ENCODE results near the gene AFDN. TPM values are rescaled to one million over a fixed set of nuclear protein-coding genes. Genes with fewer than 3 reads are reported as not detected.

AFDN gene
- total RNA-seq, 1 experiment from 2014 or later = 226 TPM

GRCh38 chr6:167795321-167795811 is 31.3 kb upstream of the AFDN start:
- BruUV-seq (replicated peaks) = no TSS peak
- H3K27me3 Mint-ChIP-seq (ENCODE audit: unreplicated experiment) = no peaks in the 10 kb centered on the region

DNA sequence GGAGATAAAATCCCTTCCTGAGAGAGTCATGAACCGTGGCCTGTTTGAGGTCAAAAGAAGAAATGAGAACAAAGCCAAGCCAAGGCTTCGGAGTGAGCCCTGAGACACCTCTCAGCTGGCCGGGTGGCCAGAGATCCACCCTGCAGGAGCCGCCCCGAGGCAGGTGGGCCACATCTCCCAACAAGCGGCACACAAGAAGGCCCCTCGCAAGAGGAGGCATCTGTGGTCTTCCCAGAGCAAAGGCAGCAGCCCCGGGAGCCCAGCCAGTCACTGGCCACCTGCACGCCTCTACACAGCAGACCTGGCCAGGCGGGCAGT is 30.9 kb upstream of the AFDN start:
- BruUV-seq (replicated peaks) = no TSS peak
- Mint-ChIP-seq H3K27ac (ENCODE audit: unreplicated experiment) (no peak overlapping the region), H3K9me3 (ENCODE audit: low read depth, unreplicated experiment) (no peaks in the 10 kb centered on the region), H3K36me3 (ENCODE audit: insufficient read depth, unreplicated experiment) (peaks cover 15% of the 10 kb centered on the region), H3K4me1 (ENCODE audit: low read depth, unreplicated experiment) (peaks cover 31% of the 10 kb centered on the region), H3K27me3 (ENCODE audit: unreplicated experiment) (no peaks in the 10 kb centered on the region), H3K4me3 (ENCODE audit: low read depth, unreplicated experiment) (peak overlapping the region; percentile 64)
- no peak for DNase-seq
- intact Hi-C loops (cut with micrococcal nuclease; ENCODE audit: unreplicated experiment) = no loop called here
- CTCF ChIA-PET = interaction anchor here (1.1 kb wide), 1 partner anchor 45 kb away, joined by 4 read pairs; no protein-coding TSS in a partner anchor
- TF ChIP-seq CTCF (IDR thresholded peaks at IDR 0.05; ENCODE audit: unreplicated experiment) = no peak

More at GRCh38 chr6:167795321-167795811, 31.3 kb upstream of the AFDN start:
- no peak for DNase-seq
- peaks cover 31% of the 10 kb centered on the region for H3K4me1 Mint-ChIP-seq (ENCODE audit: low read depth, unreplicated experiment)
- H3K9me3 Mint-ChIP-seq (ENCODE audit: low read depth, unreplicated experiment) = no peaks in the 10 kb centered on the region
- H3K4me3 Mint-ChIP-seq (ENCODE audit: low read depth, unreplicated experiment) = peak overlapping the region; percentile 64
- no peak overlapping the region for H3K27ac Mint-ChIP-seq (ENCODE audit: unreplicated experiment)
- peaks cover 15% of the 10 kb centered on the region for H3K36me3 Mint-ChIP-seq (ENCODE audit: insufficient read depth, unreplicated experiment)
- CTCF ChIA-PET = interaction anchor here (0.6 kb wide), 1 partner anchor 246 kb away, joined by 11 read pairs; no protein-coding TSS in a partner anchor
- TF ChIP-seq CTCF (IDR thresholded peaks at IDR 0.05; ENCODE audit: unreplicated experiment) = no peak
- intact Hi-C loops (cut with micrococcal nuclease; ENCODE audit: unreplicated experiment) = no loop called here

DNA sequence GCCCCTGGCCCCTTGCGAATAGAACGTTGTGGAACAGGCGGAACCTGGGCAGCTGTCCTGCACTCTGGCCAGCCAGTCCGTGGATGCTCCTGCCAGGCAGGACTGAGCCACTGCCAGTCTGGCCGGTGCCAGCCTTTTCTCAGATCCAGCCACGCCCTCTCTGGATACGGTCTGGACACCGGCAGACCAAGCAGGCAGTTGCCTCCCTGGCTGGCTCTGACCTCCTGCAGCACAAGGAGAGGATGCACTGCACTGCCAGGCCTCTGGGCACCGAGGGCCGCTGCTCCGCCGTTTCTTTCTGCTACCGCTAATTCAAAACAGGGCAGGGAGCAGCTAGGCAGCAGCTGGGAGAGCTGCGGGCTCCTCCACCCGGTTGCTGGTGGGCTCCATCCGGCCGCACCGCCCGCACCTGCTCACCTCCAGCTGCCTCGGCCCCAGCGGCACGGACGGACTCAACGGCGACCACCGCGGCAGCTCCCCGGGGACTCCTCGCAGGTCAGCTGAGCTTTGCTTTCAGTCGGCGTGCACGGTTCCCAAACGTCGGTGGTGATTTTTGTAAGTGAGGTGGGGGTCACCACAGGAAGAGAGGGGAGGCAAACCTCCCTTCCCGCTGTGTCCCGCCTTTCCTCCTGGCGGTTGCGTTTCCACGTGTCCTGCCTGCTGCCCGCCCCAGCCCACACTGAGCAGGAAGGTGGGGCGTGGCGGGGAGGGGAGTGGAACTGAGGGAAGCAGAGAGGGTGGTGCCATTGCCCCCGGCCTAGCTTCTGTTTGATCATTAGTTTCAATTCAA is 30.3 kb upstream of the AFDN start:
- H3K4me3 Mint-ChIP-seq (ENCODE audit: low read depth, unreplicated experiment) = peak overlapping the region; percentile 64
- no peaks in the 10 kb centered on the region for H3K27me3 Mint-ChIP-seq (ENCODE audit: unreplicated experiment)
- no TSS peak for BruUV-seq (replicated peaks)
- peak; percentile 53 for DNase-seq
- peaks cover 26% of the 10 kb centered on the region for H3K4me1 Mint-ChIP-seq (ENCODE audit: low read depth, unreplicated experiment)
- peaks cover 15% of the 10 kb centered on the region for H3K36me3 Mint-ChIP-seq (ENCODE audit: insufficient read depth, unreplicated experiment)
- no peaks in the 10 kb centered on the region for H3K9me3 Mint-ChIP-seq (ENCODE audit: low read depth, unreplicated experiment)
- CTCF ChIA-PET = interaction anchor here (1.1 to 1.2 kb wide), 2 partner anchors 21 to 45 kb away, joined by 4 to 5 read pairs; no protein-coding TSS in a partner anchor
- intact Hi-C loops (cut with micrococcal nuclease; ENCODE audit: unreplicated experiment) = no loop called here
- no peak for TF ChIP-seq CTCF (IDR thresholded peaks at IDR 0.05; ENCODE audit: unreplicated experiment)
- H3K27ac Mint-ChIP-seq (ENCODE audit: unreplicated experiment) = no peak overlapping the region

DNA sequence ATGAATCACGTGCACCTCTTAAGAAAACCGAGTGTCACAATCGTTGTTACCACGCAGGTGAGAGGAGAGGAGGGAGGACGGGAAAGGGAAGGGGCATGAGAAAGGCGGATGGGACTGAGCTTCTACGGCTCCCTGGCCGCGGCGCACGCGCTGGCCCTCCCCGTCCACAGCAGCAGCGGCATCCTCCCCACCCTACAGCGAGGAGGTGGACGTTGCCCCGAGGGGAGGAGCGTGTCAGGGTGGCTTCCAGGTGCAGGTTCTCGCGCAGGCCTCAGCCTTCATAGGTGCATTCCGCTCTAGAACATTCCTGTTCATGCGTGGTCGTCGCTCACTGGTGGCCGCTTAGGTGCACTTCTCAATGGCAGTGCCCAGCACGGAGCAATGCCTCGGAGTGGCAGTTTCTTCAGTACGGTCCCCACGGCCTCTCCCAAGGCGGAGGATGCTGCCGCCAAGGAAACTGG is 29.7 kb upstream of the AFDN start:
- CTCF ChIA-PET = interaction anchor here (1.1 to 1.2 kb wide), 2 partner anchors 21 to 46 kb away, joined by 4 to 5 read pairs; no protein-coding TSS in a partner anchor
- Mint-ChIP-seq H3K4me1 (ENCODE audit: low read depth, unreplicated experiment) (peaks cover 19% of the 10 kb centered on the region), H3K9me3 (ENCODE audit: low read depth, unreplicated experiment) (no peaks in the 10 kb centered on the region), H3K4me3 (ENCODE audit: low read depth, unreplicated experiment) (peak overlapping the region; percentile 64), H3K27ac (ENCODE audit: unreplicated experiment) (no peak overlapping the region), H3K36me3 (ENCODE audit: insufficient read depth, unreplicated experiment) (peaks cover 15% of the 10 kb centered on the region), H3K27me3 (ENCODE audit: unreplicated experiment) (no peaks in the 10 kb centered on the region)
- intact Hi-C loops (cut with micrococcal nuclease; ENCODE audit: unreplicated experiment) = no loop called here
- DNase-seq = no peak
- BruUV-seq (replicated peaks) = no TSS peak
- TF ChIP-seq CTCF (IDR thresholded peaks at IDR 0.05; ENCODE audit: unreplicated experiment) = no peak
